Esophagus squamous epithelium (tissue), 5 donors: Measurements from ENCODE around the gene EID3. TPM values are rescaled to one million over a fixed set of nuclear protein-coding genes. Genes with fewer than 3 reads are reported as not detected.

Experiments
- DNase-seq: peaks from one replicate; lab custom pipeline; 2025; lab: John Stamatoyannopoulos, UW
- H3K27ac ChIP-seq, 4 donors: fragments of 200-600 bp; sonication (generic); one replicate each; pipeline ENCODE4 v1.5.1; 2016 to 2019; ENCODE audit warnings: mild to moderate bottlenecking in 1 of 4
- H3K27me3 ChIP-seq, 4 donors: fragments of 200-600 bp; sonication (generic); 1 replicate in 3 of 4; 2 replicates in 1 of 4; pipeline versions ENCODE4 v1.5.1 to v1.6.0; 2017 to 2021; ENCODE audit warnings: antibody characterized with exemption in 1 of 4
- H3K36me3 ChIP-seq, 3 donors: fragments of 200-600 bp; sonication (generic); one replicate each; pipeline ENCODE4 v1.5.1; 2016 to 2019
- H3K4me1 ChIP-seq, 3 donors: fragments of 200-600 bp; sonication (generic); one replicate each; pipeline ENCODE4 v1.5.1; 2017 to 2019
- H3K4me3 ChIP-seq, 4 donors: fragments of 200-600 bp; sonication (generic); 1 replicate in 3 of 4; 2 replicates in 1 of 4; pipeline ENCODE4 v1.5.1; 2016 to 2019; ENCODE audit warnings: mild to moderate bottlenecking in 2 of 4, moderate library complexity in 1 of 4
- H3K9me3 ChIP-seq, 3 donors: fragments of 200-600 bp; sonication (generic); one replicate each; pipeline ENCODE4 v1.5.1; 2016 to 2019
- CTCF ChIP-seq, 6 experiments: fragments of 450-650 bp in 4 of 6; fragments of 200-600 bp in 2 of 6; sonication (generic) in 2 of 6; IDR thresholded peaks; one replicate each; pipeline ENCODE4 v1.5.1; 2016 to 2019; ENCODE audit warnings: antibody characterized with exemption in 6 of 6, mild to moderate bottlenecking in 4 of 6, moderate library complexity in 4 of 6
- POLR2A ChIP-seq, 4 donors: fragments of 450-650 bp; IDR thresholded peaks; one replicate each; pipeline ENCODE4 v1.6.1; 2017; ENCODE audit warnings: antibody characterized with exemption in 4 of 4, mild to moderate bottlenecking in 4 of 4, moderate library complexity in 3 of 4
- WGBS, 2 donors: methylation state at CpG; one replicate each; pipeline ENCODE4 v1.1.5; 2018; 5-methylcytosine and 5-hydroxymethylcytosine counted together
- intact Hi-C: fragments of 100-400 bp; cut with DNase I; formaldehyde crosslinking; loops from one replicate; pipeline ENCODE4 v1.15.0; 2022
- total RNA-seq, 4 donors: library from RNA; depleted of rRNA; stranded (reverse); fragments of >200 nt; gene quantifications; one replicate each; pipeline ENCODE4 v1.1.0, GENCODE V29; 2016
- donor health status: DM: yes; HTN: yes; CAD: no.

The EID3 gene
- total RNA-seq, 4 donors from 2014 or later, result 1.8 to 17.1 (median 7.0) TPM

- Histone ChIP-seq H3K4me3 (no peak overlapping the region), H3K4me1 (no peaks in the 10 kb centered on the region), H3K27me3 (no peaks in the 10 kb centered on the region), H3K9me3 (no peaks in the 10 kb centered on the region), H3K36me3 (peaks cover 7 to 68% (median 11%) of the 10 kb centered on the region in 3 donors), H3K27ac (no peak overlapping the region)
- DNase-seq, result no peak
- intact Hi-C loops, result no loop called here
- TF ChIP-seq CTCF (IDR thresholded peaks at IDR 0.05), result no peak
- no peak for TF ChIP-seq POLR2A (IDR thresholded peaks at IDR 0.05)
- 86 to 91% methylated on average over 17 of the region's 17 CpGs for WGBS, 2 donors
These were observed 49.8 kb downstream of the EID3 start for GRCh38 chr12:104353012-104353981.

DNA sequence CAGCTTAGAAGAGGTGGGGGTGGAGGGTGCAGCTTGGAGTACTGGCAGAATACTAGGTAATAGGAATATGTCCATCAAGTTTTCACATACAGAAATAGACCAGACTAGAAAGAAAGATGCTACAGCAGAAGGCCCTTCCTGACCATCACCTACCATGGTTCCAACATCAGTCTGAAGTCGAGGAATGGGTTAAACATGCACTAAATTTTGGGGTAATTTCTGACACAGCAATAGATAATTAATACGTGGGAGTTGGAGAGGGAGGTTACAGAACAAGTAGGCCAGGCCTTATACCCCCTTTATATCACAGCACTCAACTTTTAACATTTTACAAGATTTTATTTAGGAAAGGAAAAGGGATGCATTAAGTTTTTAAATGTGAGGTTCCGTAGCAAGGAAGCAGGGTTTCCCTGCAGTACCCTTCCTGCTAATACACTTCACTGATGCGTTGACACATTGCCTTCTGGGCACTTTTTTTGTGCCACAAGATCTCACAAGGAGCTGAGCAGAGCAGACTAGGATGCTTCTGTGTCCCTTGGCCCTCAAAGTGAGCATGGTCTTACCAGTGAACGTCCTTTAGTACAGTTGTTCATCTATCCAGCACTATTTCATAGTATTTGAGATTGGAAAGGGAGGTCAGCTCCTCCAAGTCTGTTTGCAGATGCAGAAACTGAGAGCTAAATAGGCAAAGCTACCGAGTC, 50.8 kb downstream of the EID3 start:
- Histone ChIP-seq H3K27me3 (no peaks in the 10 kb centered on the region), H3K4me3 (no peak overlapping the region), H3K36me3 (peaks cover 0 to 58% (median 3%) of the 10 kb centered on the region in 3 donors), H3K27ac (no peak overlapping the region), H3K4me1 (no peaks in the 10 kb centered on the region), H3K9me3 (no peaks in the 10 kb centered on the region)
- 80 to 81% methylated on average over 5 to 6 of the region's 6 CpGs for WGBS, 2 donors
- no peak for DNase-seq
- TF ChIP-seq CTCF (IDR thresholded peaks at IDR 0.05), result no peak
- no peak for TF ChIP-seq POLR2A (IDR thresholded peaks at IDR 0.05)
- intact Hi-C loops, result no loop called here

Other genes starting within 250 kb of the EID3 start
- 10 to 100 TPM; 10.1 to 17.7 (median 14.7) TPM for gene HCFC2, start 239.2 kb upstream of the EID3 start, total RNA-seq
- gene NFYB, start 165.5 kb upstream of the EID3 start, total RNA-seq, result 10 to 100 TPM in 3 of 4 donors, 1 to 10 TPM in 1; 8.1 to 31.5 (median 12.9) TPM
- 100 to 1,000 TPM in 2 of 4 donors, 10 to 100 TPM in 2; 40.6 to 125 (median 82.0) TPM for gene TXNRD1, start 88.0 kb upstream of the EID3 start, total RNA-seq
- 10 to 100 TPM in 2 of 4 donors, 1 to 10 TPM in 2; 6.3 to 12.6 (median 10.3) TPM for gene CHST11, start 153.2 kb downstream of the EID3 start, total RNA-seq